NCI-H524 (cell line): ENCODE data around the gene MACROD2.

Experiments used
- DNase-seq, 2 experiments: peaks; one replicate each; lab custom pipeline; 2025; lab: John Stamatoyannopoulos, UW

The MACROD2 gene

DNA sequence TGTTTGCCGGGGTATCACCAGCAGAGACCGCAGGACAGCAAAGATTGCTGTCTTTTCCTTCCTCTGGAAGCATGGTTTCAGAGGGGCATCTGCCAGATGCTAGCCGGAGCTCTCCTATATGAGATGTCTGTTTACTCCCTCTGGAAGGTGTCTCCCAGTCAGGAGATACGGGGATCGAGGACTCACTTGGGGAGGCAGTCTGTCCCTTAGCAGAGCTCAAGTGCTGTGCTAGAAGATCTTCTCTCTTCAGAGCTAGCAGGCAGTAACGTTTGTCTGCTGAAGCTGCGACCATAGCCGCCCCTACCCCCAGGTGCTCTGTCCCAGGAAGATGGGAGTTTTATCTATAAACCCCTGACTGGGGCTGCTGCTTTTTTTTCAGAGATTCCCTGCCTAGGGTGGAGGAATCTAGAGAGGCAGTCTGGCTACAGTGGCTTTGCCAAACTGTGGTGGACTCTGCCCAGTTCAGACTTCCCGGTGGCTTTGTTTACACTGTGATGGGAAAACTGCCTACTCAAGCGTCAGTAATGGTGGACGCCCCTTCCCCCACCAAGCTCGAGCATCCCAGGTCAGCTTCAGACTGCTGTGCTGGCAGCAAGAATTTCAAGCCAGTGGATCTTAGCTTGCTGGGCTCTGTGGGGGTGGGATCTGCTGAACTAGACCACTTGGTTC, 475.0 kb downstream of the MACROD2 start:
- DNase-seq, result no peak

GRCh38 chr20:14470977-14471661, 475.8 kb downstream of the MACROD2 start:
- DNase-seq, result no peak

- no peak for DNase-seq
Observed at GRCh38 chr20:14477125-14477524, 481.8 kb downstream of the MACROD2 start.

DNA sequence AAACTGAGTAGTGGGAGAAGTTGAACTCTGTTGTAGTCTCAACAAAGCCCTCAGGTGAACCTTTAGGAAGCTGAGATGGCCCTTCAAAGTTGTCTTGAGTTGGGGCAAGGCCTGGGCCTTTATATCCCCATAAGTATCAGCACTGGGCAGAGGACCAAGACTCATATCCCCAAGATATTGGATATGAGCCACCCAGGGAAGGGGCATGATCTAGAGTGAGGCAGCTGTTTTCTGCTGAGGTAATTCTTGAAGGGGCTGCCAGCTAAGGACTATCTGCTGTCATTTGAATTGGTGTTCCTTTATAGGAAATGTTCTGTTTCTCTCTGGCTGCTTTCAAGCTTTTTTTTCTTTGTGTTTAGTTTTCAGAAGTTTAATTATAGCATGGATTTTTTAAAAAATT, 482.8 kb downstream of the MACROD2 start:
- no peak for DNase-seq

- DNase-seq, result no peak
Observed at GRCh38 chr20:14481863-14482262, 486.5 kb downstream of the MACROD2 start.

DNA sequence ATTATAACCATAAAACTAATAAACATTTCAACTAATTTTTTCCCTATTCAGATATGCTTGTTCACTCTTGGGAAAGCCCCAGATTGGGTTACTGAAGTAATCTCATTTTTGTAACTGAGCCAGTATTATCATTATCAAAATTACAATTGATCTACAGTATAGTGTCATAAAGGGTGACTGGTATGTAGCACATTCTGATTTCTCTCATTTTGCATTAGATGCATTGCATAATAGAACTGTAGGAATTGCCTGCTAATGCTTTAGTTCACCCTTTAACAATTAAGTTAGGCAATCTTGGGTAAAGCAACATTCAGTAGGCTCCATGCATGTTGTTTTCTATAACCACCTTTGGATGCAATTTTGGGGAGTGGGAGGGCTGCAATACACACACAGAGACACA, 492.9 kb downstream of the MACROD2 start:
- no peak for DNase-seq

GRCh38 chr20:14488756-14489479, 493.6 kb downstream of the MACROD2 start:
- no peak for DNase-seq

DNA sequence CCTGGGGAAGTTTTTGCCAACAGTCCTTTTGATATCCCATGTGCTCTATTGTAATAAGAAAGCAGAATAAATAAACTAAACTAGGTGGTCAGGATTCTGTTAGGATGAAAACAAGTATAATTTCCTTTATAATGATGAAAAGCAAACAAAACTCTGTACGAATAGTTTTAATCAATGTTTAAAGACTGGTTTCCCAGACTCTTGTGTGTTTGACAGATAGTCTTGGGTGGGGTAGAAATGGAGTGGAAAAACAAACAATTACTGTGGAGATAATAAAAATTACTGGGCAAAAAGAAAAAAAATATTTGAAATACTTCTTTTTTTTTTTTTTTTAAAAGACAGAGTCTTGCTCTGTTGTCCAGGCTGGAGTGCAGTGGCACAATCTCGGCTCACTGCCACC, 494.2 kb downstream of the MACROD2 start:
- no peak for DNase-seq

DNA sequence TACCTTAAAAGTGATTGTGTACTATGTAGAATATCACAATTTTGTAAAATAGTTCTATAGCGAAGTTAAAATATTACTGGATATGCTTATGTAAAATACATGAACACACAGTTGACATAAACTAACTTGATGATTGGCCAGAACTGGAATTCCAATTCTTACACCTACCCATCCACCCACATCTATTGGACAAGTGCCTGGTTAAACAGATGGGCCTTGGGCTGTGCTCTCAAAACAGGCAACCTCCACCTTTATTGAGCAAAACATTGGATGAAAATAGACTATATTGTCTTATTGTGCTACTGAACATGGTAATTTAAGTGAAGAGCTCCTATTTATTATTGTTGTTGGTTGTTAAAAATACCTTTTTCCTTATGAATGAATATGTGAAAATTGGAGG, 496.1 kb downstream of the MACROD2 start:
- no peak for DNase-seq

DNA sequence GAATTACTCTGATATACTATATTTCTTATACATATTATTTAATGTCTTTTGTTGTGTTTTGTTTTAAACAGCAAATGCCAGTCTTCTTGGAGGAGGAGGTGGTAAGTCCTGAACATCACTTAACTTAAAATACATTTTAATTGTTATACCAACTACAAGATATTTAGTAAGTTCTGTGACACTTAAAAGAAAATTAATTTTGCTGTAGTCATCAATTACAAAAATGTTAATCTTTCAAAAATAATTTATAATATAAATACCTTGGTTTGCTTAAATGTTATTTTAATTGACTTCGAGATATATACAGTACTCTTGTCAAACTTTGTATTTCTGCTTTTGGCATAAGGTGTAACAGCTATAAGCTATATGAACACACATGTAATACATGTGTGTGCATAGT, 498.1 kb downstream of the MACROD2 start:
- no peak for DNase-seq

- DNase-seq, result no peak
Observed at GRCh38 chr20:14494355-14494754, 499.0 kb downstream of the MACROD2 start.

DNA sequence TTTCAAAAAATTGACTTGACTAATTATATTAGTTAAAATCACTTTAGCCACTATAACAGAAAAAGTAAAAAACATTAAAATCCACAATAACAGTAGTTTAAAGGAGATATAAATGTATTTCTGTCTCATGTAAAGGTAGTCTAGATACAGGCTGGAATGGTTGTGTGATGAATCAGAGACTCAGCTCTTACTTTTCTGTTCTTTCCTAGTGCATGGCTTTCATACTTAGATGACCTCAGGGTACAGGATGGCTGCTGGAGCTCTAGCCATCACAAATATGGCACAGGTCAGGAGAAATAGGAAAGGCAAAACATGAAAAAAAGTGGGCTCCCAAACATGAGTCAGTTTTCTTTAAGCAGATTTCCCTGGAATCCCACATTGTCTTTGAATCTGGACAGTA, 499.8 kb downstream of the MACROD2 start:
- DNase-seq, result no peak

GRCh38 chr20:14497004-14497403, 501.7 kb downstream of the MACROD2 start:
- no peak for DNase-seq

DNA sequence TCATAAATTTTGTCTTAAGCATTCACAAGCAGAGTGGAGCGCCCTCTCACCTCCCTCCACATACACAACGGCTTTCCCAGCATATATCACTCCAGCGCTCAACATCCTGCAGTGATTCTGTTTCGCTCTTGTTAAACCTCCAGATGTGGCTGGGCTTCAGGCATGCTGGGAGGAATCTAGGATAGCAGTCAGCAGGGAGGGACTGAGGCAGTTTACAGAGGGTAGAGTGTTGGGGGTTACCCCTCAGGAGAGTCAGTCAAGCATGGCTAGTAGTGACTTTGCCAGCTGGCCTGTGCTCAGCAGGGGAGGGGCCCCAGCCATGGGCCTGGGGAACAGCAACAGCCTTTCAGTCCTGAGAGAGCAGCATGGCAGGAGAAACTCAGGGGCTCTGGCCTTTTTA, 503.5 kb downstream of the MACROD2 start:
- peak; percentile 94 to 98 for DNase-seq

- DNase-seq, result no peak
Observed at GRCh38 chr20:14505476-14505875, 510.2 kb downstream of the MACROD2 start.

- DNase-seq, result no peak
Observed at GRCh38 chr20:14507711-14508110, 512.4 kb downstream of the MACROD2 start.

DNA sequence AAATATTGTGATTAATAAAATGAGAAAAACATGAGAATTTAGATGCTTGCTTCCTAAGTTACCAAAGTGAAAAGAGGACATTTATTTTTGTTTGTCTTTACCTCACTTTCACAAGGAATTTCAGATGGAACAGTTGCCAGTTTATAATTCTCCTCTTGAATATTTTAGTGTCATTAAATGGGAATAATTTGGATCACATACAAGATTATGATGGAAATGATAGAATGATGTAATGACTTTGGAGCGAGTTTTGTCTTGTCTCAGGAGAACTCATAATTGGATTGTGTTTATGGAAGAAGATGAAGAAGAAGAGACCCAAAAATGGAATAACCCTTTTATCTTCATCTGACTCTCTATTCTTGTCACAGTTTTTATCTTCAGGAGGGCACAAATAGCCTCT, 515.0 kb downstream of the MACROD2 start:
- no peak for DNase-seq

DNA sequence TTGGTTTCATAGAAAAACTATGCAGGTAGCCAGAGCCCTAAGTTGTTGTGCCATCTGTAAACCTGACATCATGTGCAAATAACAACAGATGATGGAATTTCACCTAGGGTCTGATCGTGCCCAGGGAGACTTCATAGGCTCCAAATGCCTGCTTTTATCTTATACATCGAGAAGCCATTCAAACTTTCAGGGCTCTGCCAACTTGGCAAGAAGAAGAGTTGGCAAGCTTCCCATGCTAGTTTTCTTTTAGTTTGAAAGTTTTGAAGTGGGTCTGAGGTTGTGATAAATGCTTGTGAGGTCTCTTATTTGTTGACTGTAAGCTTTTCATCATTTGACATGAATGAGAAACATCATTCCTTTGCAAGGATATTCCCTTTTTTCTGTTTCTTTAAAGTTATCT, 517.5 kb downstream of the MACROD2 start:
- no peak for DNase-seq

DNA sequence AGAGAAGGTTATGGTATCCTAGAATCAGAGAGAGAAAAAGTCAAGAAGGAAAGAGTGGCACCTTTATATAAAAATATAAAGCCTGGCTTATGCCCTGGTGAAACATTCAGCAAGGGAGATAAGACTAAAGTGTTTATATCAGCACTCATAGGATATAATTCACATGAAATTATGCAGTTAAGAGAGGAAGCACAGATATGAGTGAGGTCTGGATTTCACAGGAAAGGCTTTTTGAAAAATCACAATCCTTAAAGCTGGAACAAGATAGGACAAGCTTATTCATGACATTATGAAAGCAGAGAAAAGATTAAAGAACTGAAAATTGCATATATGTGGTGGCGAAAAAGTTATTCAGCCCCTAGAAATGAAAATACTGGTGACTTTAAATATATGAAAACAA, 523.3 kb downstream of the MACROD2 start:
- no peak for DNase-seq

DNA sequence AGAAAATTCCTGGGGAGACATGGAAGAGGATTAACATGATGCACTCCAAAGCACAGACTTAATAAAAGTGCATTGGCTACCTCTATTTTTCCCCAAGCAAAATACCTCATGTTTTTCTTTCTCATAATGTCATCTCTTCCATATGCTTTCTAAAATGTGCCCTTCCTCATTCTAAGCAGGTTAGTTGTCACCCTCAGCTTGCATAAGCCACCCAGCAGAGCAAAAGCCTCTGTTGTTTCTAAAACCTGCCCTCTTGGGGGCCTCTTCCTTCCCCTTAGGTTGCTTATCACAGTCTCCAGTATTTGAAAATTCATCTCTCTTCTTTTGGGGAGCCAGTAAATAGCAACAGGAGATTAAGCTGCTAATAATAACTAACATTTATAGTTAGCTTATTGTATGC, 525.7 kb downstream of the MACROD2 start:
- DNase-seq, result no peak

GRCh38 chr20:14521436-14521835, 526.1 kb downstream of the MACROD2 start:
- DNase-seq, result no peak

DNA sequence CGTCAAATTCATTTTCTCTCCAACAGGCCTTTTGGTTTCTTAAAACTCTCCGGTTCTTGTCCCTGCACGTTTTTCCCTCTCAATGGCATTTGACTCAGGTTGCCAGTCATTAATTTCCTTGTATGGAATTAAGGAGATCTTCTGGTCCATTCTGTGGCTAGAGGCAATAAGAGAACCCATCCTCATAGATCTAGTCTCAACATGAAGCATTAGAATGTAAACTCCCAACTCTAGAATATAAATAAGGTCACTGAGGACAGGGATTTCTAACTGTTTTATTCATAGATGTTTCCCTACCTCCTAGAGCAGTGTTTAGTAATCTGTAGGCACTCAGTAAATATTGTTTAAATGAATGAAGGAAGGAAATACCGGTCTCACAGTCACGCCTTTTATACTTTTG, 527.3 kb downstream of the MACROD2 start:
- DNase-seq, result no peak

DNA sequence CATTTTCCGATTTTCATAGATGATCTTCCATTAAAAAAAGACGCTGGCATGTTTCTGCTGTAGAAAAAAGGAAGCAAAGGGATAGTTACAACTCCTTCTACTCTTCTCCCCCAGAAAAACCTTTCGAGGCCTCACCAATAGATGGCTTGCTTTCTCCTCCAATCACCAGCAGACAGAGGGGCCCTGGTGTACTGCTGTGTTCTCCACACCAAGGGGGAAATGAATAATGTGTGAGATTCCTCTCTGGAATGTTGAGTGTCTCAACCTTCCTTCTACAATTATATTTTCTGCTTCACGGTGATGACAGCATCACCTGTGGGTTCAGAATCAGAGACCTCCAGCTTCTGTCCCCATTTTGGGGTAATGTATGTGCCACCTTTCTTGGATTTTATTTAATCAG, 527.8 kb downstream of the MACROD2 start:
- no peak for DNase-seq
